Activated naive CD4-positive, alpha-beta T cell treated with anti-CD3 and anti-CD28 coated beads, Interleukin-2, amount 50 U/mL, for 16 hours (primary cell): Measurements from ENCODE around the gene NUAK2.
"Not testable (repeated sequence)": the region's sequence is repeated elsewhere in the genome, so short reads cannot be mapped to it uniquely, and the experiment has no call there.

Source experiments
- DNase-seq: peaks from one replicate; pipeline ENCODE4 v3.0.0-alpha.2; 2020

Gene NUAK2

GRCh38 chr1:205317311-205317917 is 4.1 kb downstream of the NUAK2 start:
- DNase-seq: no peak

- DNase-seq: no peak
Observed at GRCh38 chr1:205316161-205316566, 5.4 kb downstream of the NUAK2 start.

- DNase-seq: no peak
Observed at GRCh38 chr1:205315008-205315618, 6.4 kb downstream of the NUAK2 start.

GRCh38 chr1:205313563-205314308 is 7.8 kb downstream of the NUAK2 start:
- peak; percentile 32 for DNase-seq

GRCh38 chr1:205312866-205313562 is 8.5 kb downstream of the NUAK2 start:
- peak; percentile 30 for DNase-seq

- no peak for DNase-seq
Observed at GRCh38 chr1:205310976-205311704, 10.4 kb downstream of the NUAK2 start.

- no peak for DNase-seq
Observed at GRCh38 chr1:205309741-205310140, 11.8 kb downstream of the NUAK2 start.

GRCh38 chr1:205306929-205307566 is 14.5 kb downstream of the NUAK2 start:
- no peak for DNase-seq

- DNase-seq: no peak
Observed at GRCh38 chr1:205304695-205305070, 16.9 kb downstream of the NUAK2 start.

GRCh38 chr1:205304046-205304694 is 17.4 kb downstream of the NUAK2 start:
- no peak for DNase-seq

- DNase-seq: no peak
Observed at GRCh38 chr1:205303247-205303888, 18.2 kb downstream of the NUAK2 start.

- DNase-seq: no peak
Observed at GRCh38 chr1:205301842-205302588, 19.5 kb downstream of the NUAK2 start.

GRCh38 chr1:205301205-205301821 is 20.2 kb downstream of the NUAK2 start:
- no peak for DNase-seq

- DNase-seq: no peak
Observed at GRCh38 chr1:205300149-205300548, 21.4 kb downstream of the NUAK2 start.

GRCh38 chr1:205298191-205298994 is 23.2 kb downstream of the NUAK2 start:
- no peak for DNase-seq

GRCh38 chr1:205297546-205298177 is 23.9 kb downstream of the NUAK2 start:
- not testable (repeated sequence) for DNase-seq

GRCh38 chr1:205296154-205296553 is 25.4 kb downstream of the NUAK2 start:
- DNase-seq: no peak

GRCh38 chr1:205294934-205295333 is 26.6 kb downstream of the NUAK2 start:
- no peak for DNase-seq
